DMS53 treated with DMSO at 0.1 percent for 48 hours (cell line): Measurements from ENCODE around the gene BTBD3.

Experiments used
- DNase-seq: peaks from one replicate; lab custom pipeline; 2025; ENCODE audit not compliant: unreplicated experiment; lab: John Stamatoyannopoulos, UW

Gene BTBD3

GRCh38 chr20:11965602-11966001 is 47.9 kb downstream of the BTBD3 start:
- DNase-seq, result no peak

- no peak for DNase-seq
Measured at GRCh38 chr20:11966186-11966585, 48.5 kb downstream of the BTBD3 start.

GRCh38 chr20:11970243-11970836 is 52.6 kb downstream of the BTBD3 start:
- DNase-seq, result no peak

GRCh38 chr20:11972478-11972877 is 54.8 kb downstream of the BTBD3 start:
- no peak for DNase-seq
